ENCODE results near the gene CEMIP. TPM values are rescaled to one million over a fixed set of nuclear protein-coding genes. Genes with fewer than 3 reads are reported as not detected.

Gene CEMIP
- total RNA-seq, 2 experiments from 2014 or later = not detected

DNA sequence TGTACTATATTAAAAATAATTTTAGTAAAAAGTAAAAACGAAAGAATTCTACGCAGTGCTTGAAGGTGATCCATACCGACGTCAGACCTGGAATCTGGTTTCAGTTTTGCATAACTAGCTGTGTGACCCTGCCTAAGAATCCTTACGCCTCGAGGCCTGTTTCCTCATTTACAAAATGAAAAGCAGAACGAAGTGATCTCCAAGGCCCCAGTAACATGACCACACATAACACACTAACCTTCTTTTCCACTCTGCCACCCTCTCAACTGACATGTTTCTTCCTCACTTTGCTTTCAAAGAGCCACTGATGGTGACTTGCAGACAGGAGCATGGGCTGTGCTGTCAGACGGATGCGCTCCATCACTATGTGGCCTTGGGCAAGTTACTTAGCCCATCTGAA is 205.7 kb downstream of the CEMIP start:
- ATAC-seq (ENCODE audit: poor library complexity) (no peak), DNase-seq (peak in 3 of 14 experiments; percentile 31 to 59 (median 57))
- H3K27ac Mint-ChIP-seq = peak overlapping the region; percentile 64
- POLR2A ChIA-PET = interaction anchor here (2.6 kb wide), 1 partner anchor 16 kb away, joined by 10 read pairs; the partner anchor contains the start of gene TLNRD1
- TF ChIP-seq, protein P1, sequence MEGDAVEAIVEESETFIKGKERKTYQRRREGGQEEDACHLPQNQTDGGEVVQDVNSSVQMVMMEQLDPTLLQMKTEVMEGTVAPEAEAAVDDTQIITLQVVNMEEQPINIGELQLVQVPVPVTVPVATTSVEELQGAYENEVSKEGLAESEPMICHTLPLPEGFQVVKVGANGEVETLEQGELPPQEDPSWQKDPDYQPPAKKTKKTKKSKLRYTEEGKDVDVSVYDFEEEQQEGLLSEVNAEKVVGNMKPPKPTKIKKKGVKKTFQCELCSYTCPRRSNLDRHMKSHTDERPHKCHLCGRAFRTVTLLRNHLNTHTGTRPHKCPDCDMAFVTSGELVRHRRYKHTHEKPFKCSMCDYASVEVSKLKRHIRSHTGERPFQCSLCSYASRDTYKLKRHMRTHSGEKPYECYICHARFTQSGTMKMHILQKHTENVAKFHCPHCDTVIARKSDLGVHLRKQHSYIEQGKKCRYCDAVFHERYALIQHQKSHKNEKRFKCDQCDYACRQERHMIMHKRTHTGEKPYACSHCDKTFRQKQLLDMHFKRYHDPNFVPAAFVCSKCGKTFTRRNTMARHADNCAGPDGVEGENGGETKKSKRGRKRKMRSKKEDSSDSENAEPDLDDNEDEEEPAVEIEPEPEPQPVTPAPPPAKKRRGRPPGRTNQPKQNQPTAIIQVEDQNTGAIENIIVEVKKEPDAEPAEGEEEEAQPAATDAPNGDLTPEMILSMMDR (IDR thresholded peaks at IDR 0.05) = no peak
- no peaks in the 10 kb centered on the region for H3K9me3 ChIP-seq (ENCODE audit: control insufficient read depth in 1 of 2, insufficient read depth in 1 of 2, low read length in 2 of 2)
- no peaks in the 10 kb centered on the region for H3K27me3 ChIP-seq (ENCODE audit: control insufficient read depth in 1 of 2, insufficient read depth in 2 of 2, low read length in 2 of 2)
- peaks cover 33% of the 10 kb centered on the region for H3K36me3 ChIP-seq (ENCODE audit: insufficient read depth, low read length)
- intact Hi-C loops (cut with DNase I, micrococcal nuclease) = loop anchor here (5.0 kb wide), 3 partner anchors 337 to 1062 kb away; partner anchors contain the start of genes MEX3B (in 1 of the 2) and STARD5 (in 1 of the 2)
- peaks cover 54% of the 10 kb centered on the region for H3K36me3 Mint-ChIP-seq (ENCODE audit: low read depth)
- no peak overlapping the region for H3K4me3 Mint-ChIP-seq
- CTCF ChIA-PET = interaction anchor here (3.0 kb wide), 1 partner anchor 15 kb away, joined by 10 read pairs; no protein-coding TSS in a partner anchor
- H3K4me3 ChIP-seq (ENCODE audit: low read length) = no peak overlapping the region
- H3K27me3 Mint-ChIP-seq = no peaks in the 10 kb centered on the region
- H3K9me3 Mint-ChIP-seq = no peaks in the 10 kb centered on the region
- no peak overlapping the region for H3K27ac ChIP-seq (ENCODE audit: low read depth in 1 of 2, low read length in 2 of 2)
- H3K4me1 ChIP-seq (ENCODE audit: insufficient read depth, low read length) = peaks cover 48% of the 10 kb centered on the region
- peaks cover 75% of the 10 kb centered on the region for H3K4me1 Mint-ChIP-seq (ENCODE audit: low read depth)

- no peaks in the 10 kb centered on the region for H3K9me3 Mint-ChIP-seq
- CTCF ChIA-PET = interaction anchor here (1.3 to 3.0 kb wide), 2 partner anchors 16 to 22 kb away, joined by 3 to 10 read pairs; no protein-coding TSS in a partner anchor
- DNase-seq (no peak), ATAC-seq (ENCODE audit: poor library complexity) (no peak)
- peak overlapping the region; percentile 76 for H3K4me3 Mint-ChIP-seq
- Histone ChIP-seq H3K36me3 (ENCODE audit: insufficient read depth, low read length) (peaks cover 22% of the 10 kb centered on the region), H3K4me3 (ENCODE audit: low read length) (no peak overlapping the region), H3K4me1 (ENCODE audit: insufficient read depth, low read length) (peaks cover 52% of the 10 kb centered on the region), H3K27me3 (ENCODE audit: control insufficient read depth in 1 of 2, insufficient read depth in 2 of 2, low read length in 2 of 2) (no peaks in the 10 kb centered on the region), H3K27ac (ENCODE audit: low read depth in 1 of 2, low read length in 2 of 2) (no peak overlapping the region), H3K9me3 (ENCODE audit: control insufficient read depth in 1 of 2, insufficient read depth in 1 of 2, low read length in 2 of 2) (no peaks in the 10 kb centered on the region)
- H3K36me3 Mint-ChIP-seq (ENCODE audit: low read depth) = peaks cover 44% of the 10 kb centered on the region
- H3K27ac Mint-ChIP-seq = no peak overlapping the region
- no peaks in the 10 kb centered on the region for H3K27me3 Mint-ChIP-seq
- H3K4me1 Mint-ChIP-seq (ENCODE audit: low read depth) = peaks cover 78% of the 10 kb centered on the region
- POLR2A ChIA-PET = interaction anchor here (2.6 kb wide), 1 partner anchor 15 kb away, joined by 10 read pairs; the partner anchor contains the start of gene TLNRD1
- TF ChIP-seq, protein P1 (IDR thresholded peaks at IDR 0.05) = no peak
- intact Hi-C loops (cut with DNase I, micrococcal nuclease) = loop anchor here (2.0 to 5.0 kb wide), 4 partner anchors 19 to 1061 kb away; partner anchors contain the start of genes MEX3B (in 1 of the 2) and STARD5 (in 1 of the 2)
Observed at GRCh38 chr15:80985981-80986380, 206.8 kb downstream of the CEMIP start.

DNA sequence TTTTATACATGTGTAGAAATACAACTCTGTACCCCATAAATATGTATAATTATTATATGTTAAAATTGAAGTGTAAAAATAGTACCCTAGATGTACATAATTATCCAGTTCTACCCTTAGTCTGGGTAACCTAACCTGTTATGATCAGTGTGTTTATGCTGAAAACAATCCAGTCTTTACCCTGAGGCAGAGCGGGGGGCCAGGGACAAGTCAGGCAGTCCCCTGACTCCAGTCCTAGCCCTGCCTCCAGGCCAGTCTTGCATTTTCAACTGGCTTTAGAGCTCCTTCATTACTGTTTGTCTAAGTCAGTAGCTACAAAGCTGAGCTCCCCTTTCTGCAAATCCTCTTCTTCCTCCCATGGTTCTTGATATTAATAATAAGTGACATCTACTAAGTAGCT is 207.3 kb downstream of the CEMIP start:
- H3K4me3 Mint-ChIP-seq = peak overlapping the region; percentile 70
- H3K9me3 Mint-ChIP-seq = no peaks in the 10 kb centered on the region
- peaks cover 54% of the 10 kb centered on the region for H3K4me1 ChIP-seq (ENCODE audit: insufficient read depth, low read length)
- peaks cover 83% of the 10 kb centered on the region for H3K4me1 Mint-ChIP-seq (ENCODE audit: low read depth)
- no peak overlapping the region for H3K27ac Mint-ChIP-seq
- intact Hi-C loops (cut with DNase I, micrococcal nuclease) = loop anchor here (2.0 to 5.0 kb wide), 4 partner anchors 18 to 1061 kb away; partner anchors contain the start of genes MEX3B (in 1 of the 2) and STARD5 (in 1 of the 2)
- ChIA-PET POLR2A (interaction anchor here (2.6 kb wide), 1 partner anchor 15 kb away, joined by 10 read pairs; the partner anchor contains the start of gene TLNRD1), CTCF (interaction anchor here (1.3 to 3.0 kb wide), 2 partner anchors 16 to 22 kb away, joined by 3 to 10 read pairs; no protein-coding TSS in a partner anchor)
- DNase-seq (no peak), ATAC-seq (ENCODE audit: poor library complexity) (no peak)
- no peaks in the 10 kb centered on the region for H3K27me3 ChIP-seq (ENCODE audit: control insufficient read depth in 1 of 2, insufficient read depth in 2 of 2, low read length in 2 of 2)
- peaks cover 44% of the 10 kb centered on the region for H3K36me3 Mint-ChIP-seq (ENCODE audit: low read depth)
- TF ChIP-seq, protein P1 (IDR thresholded peaks at IDR 0.05) = no peak
- no peak overlapping the region for H3K27ac ChIP-seq (ENCODE audit: low read depth in 1 of 2, low read length in 2 of 2)
- no peaks in the 10 kb centered on the region for H3K27me3 Mint-ChIP-seq
- no peak overlapping the region for H3K4me3 ChIP-seq (ENCODE audit: low read length)
- H3K9me3 ChIP-seq (ENCODE audit: control insufficient read depth in 1 of 2, insufficient read depth in 1 of 2, low read length in 2 of 2) = no peaks in the 10 kb centered on the region
- H3K36me3 ChIP-seq (ENCODE audit: insufficient read depth, low read length) = peaks cover 22% of the 10 kb centered on the region
